ENCODE data around the gene SORCS2.

The SORCS2 gene

GRCh38 chr4:7609316-7609715 lies 417.0 kb downstream of the SORCS2 start:
- DNase-seq = no peak

DNA sequence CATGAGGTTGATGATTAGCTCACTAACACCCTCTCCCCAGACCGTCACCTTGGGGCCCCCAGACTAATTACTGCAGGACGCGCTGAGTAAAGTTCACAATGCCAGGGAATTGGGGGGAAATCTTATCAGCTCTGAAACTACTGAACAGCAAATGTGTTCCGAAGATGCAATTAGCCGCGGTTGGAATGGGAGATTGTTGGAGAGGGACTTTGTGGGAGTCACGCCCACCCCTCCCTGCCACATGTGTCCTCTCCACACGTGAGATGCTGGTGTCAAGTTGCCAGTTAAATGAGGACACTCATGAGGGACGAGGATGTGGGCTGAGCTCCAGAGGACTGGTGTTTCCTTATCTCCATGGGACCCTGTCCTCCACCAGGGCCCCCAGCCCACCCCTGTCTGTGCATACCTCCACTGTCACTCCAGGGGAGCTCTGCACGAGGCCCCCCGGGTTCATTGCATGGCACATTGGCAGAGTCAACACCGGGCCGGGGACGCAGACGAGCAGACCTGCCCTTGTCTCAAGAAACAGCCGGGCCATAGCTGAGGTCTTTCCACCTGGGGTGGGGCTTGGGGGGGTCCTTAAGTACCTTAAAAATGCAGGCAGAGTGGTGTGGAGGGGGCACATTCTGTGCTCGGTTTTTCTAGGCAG lies 417.8 kb downstream of the SORCS2 start:
- DNase-seq = no peak

- DNase-seq = no peak
These were observed 418.5 kb downstream of the SORCS2 start for GRCh38 chr4:7610841-7611240.

GRCh38 chr4:7612311-7612897 lies 420.1 kb downstream of the SORCS2 start:
- DNase-seq = no peak

DNA sequence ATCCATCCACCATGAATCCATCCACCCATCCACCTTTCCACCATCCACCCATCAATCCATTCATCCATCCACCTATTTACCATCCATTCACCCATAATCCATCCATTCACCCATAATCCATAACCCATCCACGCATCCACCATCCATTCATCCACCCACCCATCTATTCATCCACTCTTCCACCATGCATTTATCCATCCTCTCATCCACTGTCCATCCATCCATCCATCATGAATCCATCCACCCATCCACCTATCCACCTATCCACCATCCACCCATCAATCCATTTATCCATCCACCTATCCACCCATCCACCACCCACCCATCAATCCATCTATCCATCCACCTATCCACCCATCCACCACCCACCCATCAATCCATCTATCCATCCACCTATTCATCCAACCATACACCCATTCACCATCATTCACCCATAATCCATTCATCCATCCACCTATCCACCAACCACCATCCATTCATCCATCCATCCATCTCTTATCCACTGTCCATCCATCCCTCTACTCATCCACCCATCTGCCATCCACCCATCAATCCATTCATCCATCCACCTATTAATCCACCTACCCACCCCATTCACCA lies 422.1 kb downstream of the SORCS2 start:
- no peak for DNase-seq

DNA sequence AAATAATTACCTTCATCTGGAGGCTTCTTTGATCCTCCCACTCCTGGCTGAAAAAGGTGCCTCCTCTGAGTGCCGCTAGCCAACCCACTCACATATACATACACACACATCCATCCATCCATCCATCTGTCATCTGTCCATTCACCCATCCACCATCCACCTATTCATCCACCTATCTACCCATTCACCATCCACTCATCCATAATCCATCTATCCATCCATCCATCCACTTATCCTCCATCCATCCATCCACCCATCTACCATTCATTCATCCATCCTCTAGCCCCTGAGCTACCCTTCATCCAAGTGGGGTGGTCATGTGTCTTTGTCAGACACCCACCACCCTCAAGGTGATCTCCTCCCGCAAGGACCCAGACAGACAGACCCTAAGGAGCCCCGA lies 423.9 kb downstream of the SORCS2 start:
- DNase-seq = no peak

DNA sequence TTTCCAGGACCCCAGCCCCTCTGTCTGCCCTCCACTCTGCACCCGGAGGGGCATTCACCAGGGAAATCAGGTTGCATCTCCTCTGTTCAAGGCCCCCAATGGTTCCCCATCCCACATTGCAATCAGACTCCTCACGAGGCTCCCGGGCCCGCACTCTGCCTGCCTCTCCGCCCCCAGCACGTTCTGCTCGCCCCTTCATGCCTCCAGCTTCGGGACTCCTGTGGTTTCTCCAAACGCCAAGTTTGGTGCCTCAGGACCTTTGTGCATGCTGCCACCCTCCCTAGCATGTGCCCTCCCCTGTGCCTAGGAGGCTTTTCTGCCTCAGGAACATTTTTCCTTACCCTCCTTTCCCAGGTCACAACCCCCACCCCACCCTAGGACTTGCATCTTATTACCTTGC lies 426.0 kb downstream of the SORCS2 start:
- no peak for DNase-seq

DNA sequence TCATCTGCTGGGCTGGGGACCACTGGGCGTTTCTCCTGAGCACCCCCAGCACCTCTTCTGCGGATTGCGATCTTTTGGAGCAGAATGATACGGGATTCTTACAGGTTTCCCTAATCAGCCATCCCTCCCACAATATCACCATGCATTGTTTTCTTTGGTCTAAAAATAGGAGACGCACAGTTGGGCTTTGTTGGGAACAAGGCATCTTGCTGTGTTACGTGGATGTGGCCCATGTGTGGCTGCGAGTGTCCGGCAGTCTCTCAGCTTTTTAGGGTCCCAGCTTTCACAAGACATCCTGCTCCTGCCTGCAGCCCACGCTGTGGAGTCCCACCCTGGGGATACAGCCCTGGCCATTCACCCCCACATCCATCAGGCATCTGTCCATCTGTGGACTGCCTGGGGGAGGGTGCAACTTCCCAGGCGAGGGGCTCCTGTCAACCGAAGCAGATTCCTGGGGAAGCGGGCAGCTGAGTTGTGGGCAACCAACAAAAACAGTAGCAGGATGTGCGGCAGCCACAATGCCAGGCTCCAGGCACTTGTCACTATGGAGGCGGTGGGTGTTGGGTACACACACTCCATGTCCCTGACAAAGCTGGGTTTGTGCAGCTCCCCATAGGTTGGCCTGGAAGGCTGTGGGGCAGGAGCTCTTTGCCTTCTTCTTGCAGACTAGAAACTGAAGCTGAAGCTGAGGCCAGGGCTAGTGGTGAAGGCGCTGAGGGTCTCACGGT lies 427.9 kb downstream of the SORCS2 start:
- no peak for DNase-seq

DNA sequence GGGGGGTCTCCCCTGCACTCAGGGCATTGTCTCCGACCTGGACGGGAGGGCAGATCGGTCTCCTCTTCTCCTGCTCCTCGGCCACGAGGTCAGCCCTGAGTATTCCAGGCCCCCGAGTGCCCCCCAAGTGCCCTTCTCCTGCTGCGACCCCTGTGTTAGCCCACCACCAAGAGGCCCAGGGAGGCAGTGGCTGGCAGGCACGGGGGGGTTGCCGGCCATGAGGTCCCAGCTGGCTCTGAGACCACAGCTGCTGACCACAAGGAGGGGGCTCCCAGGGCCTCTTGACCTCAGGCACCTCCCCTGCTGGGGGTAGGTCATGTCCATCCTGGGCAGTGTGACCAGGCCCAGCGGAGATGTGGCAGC lies 428.5 kb downstream of the SORCS2 start:
- no peak for DNase-seq

DNA sequence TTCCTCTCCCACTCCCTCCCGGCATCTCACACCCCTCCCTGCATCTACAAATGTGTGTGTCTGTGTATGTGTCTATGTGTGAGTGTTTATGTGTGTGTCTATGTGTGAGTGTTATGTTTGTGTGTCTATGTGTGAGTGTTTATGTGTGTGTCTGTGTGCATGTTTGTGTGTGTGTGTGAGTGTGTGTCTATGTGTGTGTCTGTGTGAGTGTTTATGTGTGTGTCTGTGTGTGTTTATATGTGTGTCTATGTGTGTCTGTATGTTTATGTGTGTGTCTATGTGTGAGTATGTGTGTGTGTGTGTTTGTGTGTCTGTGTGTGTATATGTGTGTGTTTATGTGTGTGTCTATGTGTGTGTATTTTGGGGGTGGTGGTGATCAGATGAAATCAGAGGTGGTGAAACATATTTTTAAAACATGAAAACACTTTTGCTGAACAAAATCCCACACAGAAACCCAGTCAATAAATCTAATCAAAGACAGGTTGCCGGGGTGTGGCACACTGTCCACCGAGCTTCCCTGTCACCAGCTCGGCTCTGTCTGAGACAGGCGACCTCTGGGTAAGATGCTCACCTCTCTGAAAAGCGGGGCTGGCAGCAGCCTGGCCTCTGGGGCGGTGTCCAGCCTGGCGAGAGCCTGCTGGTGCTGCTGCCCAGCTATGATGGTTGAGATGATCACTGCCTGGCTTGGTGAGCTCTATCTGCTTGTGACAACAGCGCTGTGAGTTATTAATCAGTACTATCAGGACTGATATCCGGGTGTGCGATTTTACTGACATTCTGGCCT lies 429.1 kb downstream of the SORCS2 start:
- no peak for DNase-seq

DNA sequence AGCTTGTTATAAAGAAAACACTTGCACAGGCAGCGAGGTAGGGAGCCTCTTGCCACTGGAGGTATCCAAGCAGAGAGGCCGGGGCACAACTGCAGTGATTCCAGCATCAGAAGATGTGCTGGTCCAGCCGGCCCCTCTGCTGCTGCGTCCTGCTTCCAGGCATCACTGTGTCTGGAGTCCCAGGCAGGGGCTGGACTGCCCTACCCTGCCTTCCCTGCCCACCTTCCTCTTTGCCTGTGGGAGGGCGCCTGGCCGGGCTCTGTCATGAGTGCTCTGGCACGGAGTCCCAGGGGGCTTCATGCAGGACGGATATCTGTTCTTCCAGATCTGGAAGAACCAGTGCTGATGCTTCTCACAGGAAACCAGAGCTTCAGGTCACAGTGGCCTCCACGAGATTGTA lies 430.0 kb downstream of the SORCS2 start:
- no peak for DNase-seq

DNA sequence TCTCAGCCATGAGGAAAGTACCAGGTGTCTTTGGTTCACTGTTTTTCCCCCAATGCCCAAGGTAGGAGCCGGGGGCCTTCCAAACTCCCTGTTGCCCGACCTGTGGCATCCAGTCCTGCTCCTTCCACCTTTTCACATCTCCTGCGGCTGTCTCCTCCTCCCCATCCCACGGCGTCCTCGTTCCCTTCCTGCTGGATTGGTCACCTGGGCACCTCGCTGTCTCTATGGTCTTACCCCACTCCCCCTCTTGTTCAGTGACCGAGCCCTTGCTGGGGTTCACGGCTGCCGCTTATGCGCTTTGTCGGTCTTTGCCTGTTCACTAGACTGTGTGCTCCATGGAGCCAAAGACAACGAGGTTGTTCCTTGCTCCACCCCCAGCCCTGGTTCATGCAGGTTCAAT lies 431.1 kb downstream of the SORCS2 start:
- no peak for DNase-seq

DNA sequence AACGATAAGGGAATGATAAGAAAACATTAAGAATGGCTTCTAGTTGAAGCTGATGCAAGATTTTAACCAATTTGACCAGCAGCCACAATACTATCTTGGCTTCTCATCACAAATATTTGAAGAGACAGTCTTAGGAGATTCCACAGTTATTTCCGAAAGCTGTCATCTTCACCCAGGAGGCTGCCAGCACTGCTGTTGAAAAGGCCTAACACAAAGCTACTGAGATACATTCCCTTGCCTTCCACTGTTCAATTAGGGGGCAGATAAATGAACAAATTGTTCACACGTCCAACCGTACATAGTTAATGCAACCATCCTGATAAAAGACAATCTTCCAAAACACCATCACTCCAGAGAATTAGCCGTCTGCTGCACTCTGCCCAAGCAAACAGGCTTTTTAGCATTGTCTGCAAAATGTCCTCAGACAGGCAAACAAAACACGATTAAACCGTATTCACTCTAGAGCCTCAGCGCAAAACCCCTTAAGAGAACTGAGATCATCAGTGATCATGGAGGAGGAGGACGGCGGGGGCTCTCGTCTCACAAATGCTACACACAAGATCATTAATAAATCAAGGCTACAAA lies 432.1 kb downstream of the SORCS2 start:
- DNase-seq = no peak

- no peak for DNase-seq
These were observed 432.7 kb downstream of the SORCS2 start for GRCh38 chr4:7625071-7625470.

DNA sequence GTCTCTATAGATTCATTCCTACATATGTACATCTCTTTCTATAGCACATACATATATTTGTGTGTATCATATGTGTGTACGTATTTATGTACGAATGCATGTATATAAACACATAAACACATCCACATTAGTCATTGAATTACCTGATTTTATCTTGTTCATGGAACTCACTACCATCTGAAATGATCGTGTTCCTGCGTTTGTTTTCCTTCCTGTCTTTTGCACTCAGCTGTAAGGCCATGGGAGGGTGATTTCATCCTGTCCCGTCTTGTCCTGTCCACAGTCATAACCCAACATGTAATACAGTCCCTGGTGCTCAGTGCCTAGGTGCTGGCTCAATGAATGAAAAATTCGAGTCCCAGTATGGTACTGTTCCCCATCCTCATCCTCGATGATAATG lies 434.2 kb downstream of the SORCS2 start:
- no peak for DNase-seq

GRCh38 chr4:7627251-7628250 lies 435.2 kb downstream of the SORCS2 start:
- DNase-seq = no peak

GRCh38 chr4:7628432-7628831 lies 436.1 kb downstream of the SORCS2 start:
- DNase-seq = no peak

DNA sequence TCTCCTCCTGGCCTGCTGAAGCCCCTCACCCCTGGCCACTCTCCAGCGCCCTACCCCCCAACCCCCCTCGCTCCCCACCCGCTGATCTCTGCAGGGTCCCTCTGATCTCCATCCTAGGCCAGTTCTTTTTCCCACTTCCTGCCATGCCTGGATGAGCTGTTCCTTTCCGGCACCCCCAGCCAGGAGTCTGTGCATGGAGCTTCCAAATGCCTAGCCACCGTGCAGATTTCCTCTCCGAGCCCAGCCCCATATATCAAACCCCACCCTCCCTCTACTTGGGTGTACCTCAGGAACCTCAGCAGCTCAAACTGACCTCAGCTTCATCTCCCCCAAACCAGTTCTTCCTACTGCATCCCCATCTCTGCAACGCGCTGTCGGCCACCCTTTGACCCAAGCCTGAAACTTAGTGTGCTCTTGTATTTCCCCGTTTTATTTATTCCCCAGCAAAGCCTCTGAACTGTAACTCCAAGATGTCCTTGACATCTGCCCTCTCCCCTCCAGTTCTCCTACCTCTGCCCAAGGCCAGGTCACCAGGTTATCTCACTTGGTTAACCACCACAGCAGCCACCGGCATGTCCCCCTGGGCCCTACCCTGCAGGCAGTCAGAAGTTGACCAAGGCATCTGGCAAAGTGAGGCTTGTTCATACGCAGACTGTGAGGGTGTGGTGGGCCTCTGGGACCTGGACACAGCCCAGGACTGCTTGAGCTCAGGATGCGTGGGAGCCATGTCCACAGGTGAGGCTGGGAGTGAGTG lies 437.3 kb downstream of the SORCS2 start:
- DNase-seq = no peak

- DNase-seq = no peak
These were observed 438.4 kb downstream of the SORCS2 start for GRCh38 chr4:7630568-7631287.
